ENCODE results near the gene MDN1. TPM values are rescaled to one million over a fixed set of nuclear protein-coding genes. Genes with fewer than 3 reads are reported as not detected.

MDN1 gene
- polyA plus RNA-seq, 2 of the 4 experiments (the other 2 are of a cell fraction) = 6.4 to 20.5 TPM

GRCh38 chr6:89807581-89807980 is 12.0 kb downstream of the MDN1 start:
- no peaks in the 10 kb centered on the region for H3K4me1 ChIP-seq
- FAIRE-seq = no peak
- H3K4me3 ChIP-seq = no peak overlapping the region
- no peak for ATAC-seq
- WGBS (ENCODE audit: missing lambda C conversion rate) = 89% methylated on average over 3 of the region's 3 CpGs
- ChIA-PET CTCF (interaction anchor here (0.6 kb wide), 1 partner anchor 104 kb away, joined by 3 read pairs; no protein-coding TSS in a partner anchor), POLR2A (no interaction called here)
- H3K4me2 ChIP-seq = no peak overlapping the region
- TF ChIP-seq PBX3 (IDR thresholded peaks at IDR 0.05) (no peak), CHD4 (IDR thresholded peaks at IDR 0.05; ENCODE audit: borderline replicate concordance) (no peak), MYC (IDR thresholded peaks at IDR 0.05; ENCODE audit: borderline replicate concordance, low read length) (no peak), E2F6 (IDR thresholded peaks at IDR 0.05; ENCODE audit: borderline replicate concordance, low read depth) (no peak), REST (IDR thresholded peaks at IDR 0.05) (no peak), RARB (CRISPR knock-in tag; IDR thresholded peaks at IDR 0.05) (no peak), SMC3 (IDR thresholded peaks at IDR 0.05) (no peak)
- no peak overlapping the region for H3K27ac ChIP-seq
- no peaks in the 10 kb centered on the region for H3K9me3 ChIP-seq
- no peak for DNase-seq (ENCODE audit: low read depth in 1 of 2, low spot score in 1 of 2)

- POLR2A ChIA-PET = no interaction called here
- Histone ChIP-seq H3K4me2 (no peak overlapping the region), H3K27ac (no peak overlapping the region), H3K4me1 (no peaks in the 10 kb centered on the region), H3K4me3 (no peak overlapping the region), H3K9me3 (no peaks in the 10 kb centered on the region)
- FAIRE-seq (no peak), DNase-seq (ENCODE audit: low read depth in 1 of 2, low spot score in 1 of 2) (no peak), ATAC-seq (no peak)
- no peak for TF ChIP-seq CHD4 (IDR thresholded peaks at IDR 0.05; ENCODE audit: borderline replicate concordance)
- no peak for TF ChIP-seq BHLHE40 (IDR thresholded peaks at IDR 0.05; ENCODE audit: low read depth, low read length)
- TF ChIP-seq ZSCAN20 (CRISPR knock-in tag; IDR thresholded peaks at IDR 0.05) = no peak
- TF ChIP-seq HOXA7 (CRISPR knock-in tag; IDR thresholded peaks at IDR 0.05) = no peak
- no peak for TF ChIP-seq ESRRA (IDR thresholded peaks at IDR 0.05; ENCODE audit: borderline replicate concordance, low read length)
- TF ChIP-seq ATOH8 (CRISPR knock-in tag; IDR thresholded peaks at IDR 0.05; ENCODE audit: low read depth) = no peak
- no peak for TF ChIP-seq MYC (IDR thresholded peaks at IDR 0.05; ENCODE audit: borderline replicate concordance, low read length)
- TF ChIP-seq NFE2L2 (conservative IDR thresholded peaks at IDR 0.05; ENCODE audit: low read length) = no peak
- no peak for TF ChIP-seq PBX3 (IDR thresholded peaks at IDR 0.05)
- no peak for TF ChIP-seq TFCP2L1 (CRISPR knock-in tag; IDR thresholded peaks at IDR 0.05)
- TF ChIP-seq REST (IDR thresholded peaks at IDR 0.05) = no peak
- TF ChIP-seq FOSB (CRISPR knock-in tag; IDR thresholded peaks at IDR 0.05) = no peak
- no peak for TF ChIP-seq EHMT2 (IDR thresholded peaks at IDR 0.05; ENCODE audit: low read depth)
- TF ChIP-seq JUN (IDR thresholded peaks at IDR 0.05) = no peak
- TF ChIP-seq ELK1 (IDR thresholded peaks at IDR 0.05; ENCODE audit: low read depth, low read length) = no peak
- WGBS (ENCODE audit: missing lambda C conversion rate) = 94% methylated on average over 6 of the region's 6 CpGs
- CTCF ChIA-PET = no interaction called here
Observed at GRCh38 chr6:89805814-89806371, 13.7 kb downstream of the MDN1 start.

Measured in A549 (cell line).